ENCODE data around the gene DOK6.
A peak's percentile ranks its signal among the peaks of the same experiment; 100 is the strongest.

DOK6 gene

GRCh38 chr18:69636529-69637301 lies 236.0 kb downstream of the DOK6 start:
- no peak overlapping the region for H3K4me3 ChIP-seq (ENCODE audit: low read depth, low read length)
- peak; percentile 9 for DNase-seq (ENCODE audit: low read depth)
- peak; percentile 55 for TF ChIP-seq CTCF (conservative IDR thresholded peaks at IDR 0.05; ENCODE audit: low read depth, low read length)

GRCh38 chr18:69638056-69638455 lies 237.4 kb downstream of the DOK6 start:
- DNase-seq (ENCODE audit: low read depth) = no peak
- H3K4me3 ChIP-seq (ENCODE audit: low read depth, low read length) = no peak overlapping the region
- no peak for TF ChIP-seq CTCF (conservative IDR thresholded peaks at IDR 0.05; ENCODE audit: low read depth, low read length)

- no peak for DNase-seq (ENCODE audit: low read depth)
- no peak for TF ChIP-seq CTCF (conservative IDR thresholded peaks at IDR 0.05; ENCODE audit: low read depth, low read length)
- H3K4me3 ChIP-seq (ENCODE audit: low read depth, low read length) = no peak overlapping the region
These were observed 247.0 kb downstream of the DOK6 start for GRCh38 chr18:69647702-69648101.

- no peak for TF ChIP-seq CTCF (conservative IDR thresholded peaks at IDR 0.05; ENCODE audit: low read depth, low read length)
- no peak overlapping the region for H3K4me3 ChIP-seq (ENCODE audit: low read depth, low read length)
- no peak for DNase-seq (ENCODE audit: low read depth)
These were observed 247.8 kb downstream of the DOK6 start for GRCh38 chr18:69648486-69648885.

- no peak overlapping the region for H3K4me3 ChIP-seq (ENCODE audit: low read depth, low read length)
- DNase-seq (ENCODE audit: low read depth) = no peak
- TF ChIP-seq CTCF (conservative IDR thresholded peaks at IDR 0.05; ENCODE audit: low read depth, low read length) = no peak
These were observed 249.0 kb downstream of the DOK6 start for GRCh38 chr18:69649684-69650083.

GRCh38 chr18:69651243-69651642 lies 250.6 kb downstream of the DOK6 start:
- no peak overlapping the region for H3K4me3 ChIP-seq (ENCODE audit: low read depth, low read length)
- DNase-seq (ENCODE audit: low read depth) = no peak
- no peak for TF ChIP-seq CTCF (conservative IDR thresholded peaks at IDR 0.05; ENCODE audit: low read depth, low read length)

GRCh38 chr18:69655816-69656215 lies 255.1 kb downstream of the DOK6 start:
- DNase-seq (ENCODE audit: low read depth) = no peak
- no peak overlapping the region for H3K4me3 ChIP-seq (ENCODE audit: low read depth, low read length)
- TF ChIP-seq CTCF (conservative IDR thresholded peaks at IDR 0.05; ENCODE audit: low read depth, low read length) = no peak
